Testis (tissue), 2 donors: Measurements from ENCODE around the gene ZNF681.

ENCODE experiments used
- CTCF ChIP-seq, 3 experiments: fragments of 450-650 bp in 2 of 3; fragments of 200-600 bp in 1 of 3; sonication (generic) in 1 of 3; IDR thresholded peaks; one replicate each; pipeline ENCODE4 v1.5.1; 2016 to 2019; ENCODE audit warnings: antibody characterized with exemption in 3 of 3, mild to moderate bottlenecking in 2 of 3, moderate library complexity in 1 of 3
- POLR2A ChIP-seq: fragments of 450-650 bp; IDR thresholded peaks from one replicate; pipeline ENCODE4 v1.6.1; 2017; ENCODE audit warnings: antibody characterized with exemption, mild to moderate bottlenecking, moderate library complexity

DNA sequence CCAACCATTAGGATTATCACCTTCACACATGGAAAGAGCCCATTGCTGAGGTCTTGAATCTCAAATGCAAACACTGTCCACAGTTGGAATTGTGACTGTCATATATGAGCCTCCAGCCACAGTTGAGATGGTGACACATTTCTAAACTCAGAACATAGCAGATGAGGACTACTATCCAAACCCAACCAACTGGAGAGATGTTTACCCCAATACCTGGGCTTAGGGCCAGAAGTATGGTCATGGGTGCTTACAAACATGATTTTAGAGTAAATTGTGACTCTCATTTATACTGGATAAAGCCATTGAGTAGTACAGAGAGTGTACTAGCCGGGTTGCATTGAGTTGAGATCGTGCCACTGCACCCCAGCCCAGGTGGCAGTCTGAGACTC, 14.0 kb upstream of the ZNF681 start:
- no peak for TF ChIP-seq CTCF (IDR thresholded peaks at IDR 0.05)
- TF ChIP-seq POLR2A = no peak
